Caki2 (cell line): ENCODE data around the gene ACTR3. TPM values are rescaled to one million over a fixed set of nuclear protein-coding genes. Genes with fewer than 3 reads are reported as not detected.
A peak's percentile ranks its signal among the peaks of the same experiment; 100 is the strongest.

Source experiments
- DNase-seq: peaks from one replicate; pipeline ENCODE4 v3.0.0-alpha.2; 2015; ENCODE audit warnings: low read depth
- in situ Hi-C: cut with HindIII; loops from 2 replicates; pipeline ENCODE4 v1.10.0; 2016; ENCODE audit warnings: low sequenced_read_pairs, low pct_unique_long_range_greater_than_20kb, mixed read lengths
- total RNA-seq: library from RNA; depleted of rRNA; stranded (reverse); fragments of >200 nt; shearing (Covaris generic); gene quantifications from 2 replicates; pipeline ENCODE4 v1.2.3, GENCODE V29; 2014; ENCODE audit warnings: low replicate concordance

Gene ACTR3
- total RNA-seq, 1 experiment from 2014 or later: 381 TPM

DNA sequence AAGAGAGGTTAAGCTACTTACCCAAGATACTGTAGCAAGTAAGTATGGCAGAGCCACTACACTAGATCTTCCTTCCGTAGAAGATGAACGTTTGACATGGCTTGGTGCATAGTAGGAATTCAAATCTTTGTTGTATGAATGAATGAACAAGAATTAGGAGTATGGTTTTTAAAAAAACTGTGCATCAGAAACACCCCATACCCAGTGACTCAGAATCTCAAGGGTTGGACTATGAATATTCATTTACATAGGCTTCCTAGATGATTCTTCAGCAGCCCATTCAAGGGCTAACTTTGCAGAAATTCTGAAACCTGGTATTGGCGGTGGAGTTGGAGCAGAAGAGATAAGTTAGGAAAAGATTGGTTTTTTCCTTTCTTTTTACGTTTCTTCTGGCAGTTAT, 5.4 kb downstream of the ACTR3 start:
- DNase-seq: peak; percentile 77
- in situ Hi-C loops: no loop called here

DNA sequence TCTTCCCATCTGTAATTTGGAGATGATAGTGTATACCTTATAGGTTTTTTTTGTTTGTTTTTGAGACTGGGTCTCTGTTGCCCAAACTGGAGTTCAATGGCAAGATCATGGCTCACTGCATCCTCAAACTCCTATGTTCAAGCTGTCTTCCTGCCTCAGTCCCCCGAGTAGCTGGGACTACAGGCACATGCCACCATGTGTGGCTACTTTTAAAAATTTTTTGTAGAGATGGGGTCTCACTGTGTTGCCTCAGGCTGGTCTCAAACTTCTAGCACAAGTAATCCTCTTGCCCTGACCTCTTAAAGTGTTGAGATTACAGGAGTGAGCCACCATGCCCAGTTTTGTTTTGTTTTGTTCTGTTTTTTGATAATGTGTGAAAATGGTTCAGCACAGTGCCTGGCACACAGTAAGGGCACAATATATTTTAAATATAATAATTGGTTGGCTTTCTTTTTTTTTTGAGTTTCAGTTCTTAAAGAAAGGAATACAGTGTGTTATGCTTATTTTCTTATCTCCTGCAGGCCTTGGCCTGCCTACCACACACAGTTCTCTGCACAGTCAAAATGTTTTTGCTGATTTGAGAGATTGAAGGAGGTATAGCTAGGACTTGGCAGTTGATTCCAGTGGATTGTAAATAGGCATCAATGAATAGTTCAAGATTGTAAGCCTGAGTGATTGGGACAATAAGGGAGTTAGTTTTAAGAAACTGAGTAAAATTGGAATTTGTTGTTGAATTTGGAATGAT, 6.1 kb downstream of the ACTR3 start:
- in situ Hi-C loops: no loop called here
- DNase-seq: no peak

DNA sequence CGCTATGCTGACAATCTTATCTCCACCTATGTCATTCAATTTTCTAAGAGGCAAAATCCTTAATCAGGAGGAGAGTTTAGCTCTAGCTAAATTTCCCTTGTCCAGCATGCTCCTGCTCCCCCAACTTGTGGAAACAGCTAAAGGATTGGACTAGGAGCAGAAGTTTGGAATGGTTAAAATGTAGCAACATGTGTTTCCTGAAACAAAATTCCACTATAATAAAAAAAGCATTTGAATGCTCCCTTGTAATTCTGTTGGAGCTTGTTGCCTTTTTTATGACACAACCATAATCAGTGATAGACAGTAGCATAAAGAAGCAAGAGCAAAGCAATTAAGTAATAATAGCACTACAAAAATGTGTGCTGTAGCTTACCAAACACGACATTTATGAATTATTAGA, 6.9 kb downstream of the ACTR3 start:
- in situ Hi-C loops: no loop called here

DNA sequence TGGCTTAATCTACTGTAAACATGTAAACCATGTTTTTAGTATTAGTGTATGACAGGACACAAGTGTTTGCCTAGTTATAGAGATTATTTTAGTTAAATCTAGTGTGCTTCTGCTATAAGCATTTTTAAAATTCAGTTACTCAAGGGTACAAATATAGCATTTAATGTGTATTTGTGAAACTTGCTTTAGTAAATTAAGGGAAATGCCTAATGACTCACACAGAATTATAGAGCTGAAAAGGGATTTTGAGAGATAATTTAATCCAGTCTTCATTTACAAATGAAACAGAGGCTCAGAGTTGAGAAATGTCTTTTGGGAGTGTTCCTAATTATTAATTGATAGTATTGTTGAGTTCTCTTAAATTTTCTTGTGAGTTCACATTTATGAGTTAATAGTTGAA, 8.2 kb downstream of the ACTR3 start:
- DNase-seq: no peak
- in situ Hi-C loops: no loop called here

More for the DNA sequence above, 6.9 kb downstream of the ACTR3 start:
- no peak for DNase-seq

DNA sequence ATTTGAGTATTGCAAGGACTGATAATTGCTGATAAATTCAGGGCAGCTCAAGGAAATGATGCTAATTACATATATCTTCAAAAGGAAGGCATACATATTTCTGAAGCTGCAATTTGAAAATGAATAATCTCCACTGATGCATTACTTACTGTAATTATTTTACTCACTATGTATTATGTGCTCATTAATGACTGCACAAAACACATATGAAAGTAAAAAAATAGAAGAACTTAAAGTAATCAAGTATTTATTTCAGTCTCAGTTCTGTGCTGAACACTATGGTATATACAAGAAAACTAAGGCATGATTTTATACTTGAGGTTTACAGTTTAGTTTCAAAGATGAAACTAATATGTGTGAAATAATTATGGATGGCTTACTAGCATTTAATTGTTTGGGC, 9.3 kb downstream of the ACTR3 start:
- in situ Hi-C loops: no loop called here
- no peak for DNase-seq

DNA sequence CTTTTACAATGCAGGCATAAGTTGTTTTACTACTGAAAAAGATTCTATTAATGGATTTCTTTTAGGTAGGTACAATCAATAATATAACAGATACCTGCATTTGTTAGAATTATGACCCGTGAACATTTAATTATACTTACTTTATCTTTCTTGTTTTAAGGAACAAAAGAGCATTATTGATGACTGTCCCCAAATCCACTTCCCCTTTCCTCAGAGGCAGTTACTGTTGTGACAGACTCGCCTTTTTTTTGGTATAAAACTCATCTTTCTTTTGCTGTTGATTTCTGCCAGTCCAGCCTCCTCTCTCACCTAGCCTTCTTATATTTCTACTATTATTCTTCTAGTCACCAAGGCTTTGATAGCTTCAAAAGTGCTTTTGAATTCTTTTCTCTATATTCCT, 12.1 kb downstream of the ACTR3 start:
- in situ Hi-C loops: no loop called here
- DNase-seq: no peak

DNA sequence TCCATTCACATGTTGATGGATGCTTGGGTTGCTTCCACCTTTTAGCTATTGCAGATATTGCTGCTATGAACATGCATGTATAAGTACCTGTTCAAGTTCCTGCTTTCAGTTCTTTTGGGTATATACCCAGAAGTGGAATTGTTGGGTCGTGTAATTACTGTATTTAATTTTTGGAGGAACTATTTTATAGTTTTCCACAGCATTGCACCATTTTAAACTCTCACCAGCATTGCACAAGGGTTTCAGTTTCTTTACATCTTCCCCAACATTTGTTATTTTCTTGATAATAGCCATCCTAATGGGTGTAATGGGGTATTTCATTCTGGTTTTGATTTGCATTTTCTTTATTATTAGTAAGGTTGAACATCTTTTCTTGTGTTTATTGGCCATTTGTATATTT, 16.0 kb downstream of the ACTR3 start:
- in situ Hi-C loops: no loop called here
- DNase-seq: no peak

DNA sequence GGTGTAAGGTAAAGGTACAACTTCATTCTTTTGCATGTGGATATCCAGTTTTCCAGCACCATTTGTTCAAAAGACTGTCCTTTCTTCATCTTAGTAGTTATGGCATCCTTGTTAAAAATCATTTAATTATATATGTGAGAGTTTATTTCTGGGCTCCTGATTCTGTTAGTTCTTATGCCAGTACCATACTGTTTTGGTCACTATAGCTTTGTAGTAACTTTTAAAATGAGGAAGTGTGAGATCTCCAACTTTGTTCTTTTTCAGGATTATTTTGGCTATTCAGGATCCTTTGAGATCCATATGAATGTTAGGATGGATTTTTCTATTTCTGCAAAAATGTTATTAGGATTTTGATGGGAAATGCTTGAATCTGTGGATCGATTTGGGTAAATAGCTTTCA, 16.8 kb downstream of the ACTR3 start:
- no peak for DNase-seq
- in situ Hi-C loops: no loop called here

DNA sequence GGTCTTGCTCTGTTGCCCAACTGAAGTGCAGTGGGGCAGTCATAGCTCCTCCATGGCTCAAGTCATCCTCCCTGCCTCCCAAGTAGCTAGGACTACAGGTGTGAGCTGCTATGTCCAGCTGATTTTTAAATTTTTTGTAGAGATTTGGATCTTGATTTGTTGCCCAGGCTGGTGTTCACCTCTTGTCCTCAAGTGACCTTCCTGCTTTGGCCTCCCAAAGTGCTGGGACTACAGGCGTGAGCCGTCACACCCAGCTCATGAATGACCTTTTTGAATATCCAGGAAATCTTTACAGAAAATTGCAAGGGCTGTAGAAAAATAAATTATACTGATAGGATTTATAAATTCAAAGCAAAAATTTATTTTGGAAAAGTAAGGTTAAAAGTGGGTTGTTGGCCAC, 17.4 kb downstream of the ACTR3 start:
- no peak for DNase-seq
- in situ Hi-C loops: no loop called here

DNA sequence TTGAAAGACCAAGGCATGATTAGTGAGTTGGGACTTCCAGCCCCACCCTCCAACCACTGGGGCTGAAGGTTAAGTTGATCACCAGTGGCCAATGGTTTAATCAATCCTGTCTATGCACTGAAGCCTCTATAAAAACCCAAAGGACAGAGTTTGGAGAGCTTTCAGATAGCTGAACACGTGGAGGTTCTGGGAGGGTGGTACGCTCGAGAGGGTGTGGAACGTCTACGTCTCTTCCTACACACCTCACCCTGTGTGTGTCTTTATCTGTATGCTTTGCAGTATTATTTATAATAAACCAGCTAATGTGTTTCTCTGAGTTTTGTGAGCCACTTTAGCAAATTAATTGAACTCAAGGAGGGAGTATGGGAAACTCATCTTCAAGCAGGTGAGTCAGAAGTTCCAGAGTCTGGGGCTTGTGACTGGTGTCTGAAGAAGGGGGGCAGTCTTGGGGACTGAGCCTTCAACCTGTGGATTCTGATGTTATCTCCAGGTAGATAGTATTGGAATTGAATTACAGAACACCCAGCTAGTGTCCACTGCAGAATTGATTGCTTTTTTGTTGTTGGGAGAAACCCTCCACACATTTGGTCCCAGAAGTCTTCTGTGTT, 20.3 kb downstream of the ACTR3 start:
- DNase-seq: peak; percentile 68
- in situ Hi-C loops: no loop called here

DNA sequence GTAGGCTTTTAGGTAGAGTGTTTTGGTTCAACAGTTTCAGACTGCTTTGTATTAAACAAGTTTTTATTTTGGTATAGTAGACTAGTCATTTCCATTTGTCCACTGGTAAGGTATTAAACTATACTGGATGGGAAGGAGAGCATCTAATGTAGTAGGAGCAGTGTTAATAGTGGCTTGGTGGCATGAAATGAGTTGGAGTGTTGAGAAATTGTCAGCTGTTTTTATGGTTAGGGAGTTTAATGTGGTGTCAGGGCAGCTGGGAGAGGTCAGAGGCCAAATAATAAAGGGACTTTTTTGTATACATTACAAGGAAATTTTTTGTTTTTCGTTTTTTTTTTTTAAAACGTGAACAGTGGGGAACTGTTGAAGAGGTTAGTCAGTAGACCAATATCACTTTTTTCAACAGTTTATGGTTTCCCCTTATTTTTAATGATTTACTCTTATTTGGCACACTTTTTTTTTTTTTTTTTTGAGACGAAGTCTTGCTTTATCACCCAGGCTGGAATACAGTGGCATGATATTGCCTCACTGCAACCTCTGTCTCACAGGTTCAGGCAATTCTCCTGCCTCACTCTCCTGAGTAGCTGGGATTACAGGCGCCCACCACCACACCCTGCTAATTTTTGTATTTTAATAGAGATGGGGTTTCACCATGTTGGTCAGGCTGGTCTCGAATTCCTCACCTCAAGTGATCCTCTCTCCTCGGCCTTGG, 21.2 kb downstream of the ACTR3 start:
- peak; percentile 84 for DNase-seq
- in situ Hi-C loops: no loop called here

DNA sequence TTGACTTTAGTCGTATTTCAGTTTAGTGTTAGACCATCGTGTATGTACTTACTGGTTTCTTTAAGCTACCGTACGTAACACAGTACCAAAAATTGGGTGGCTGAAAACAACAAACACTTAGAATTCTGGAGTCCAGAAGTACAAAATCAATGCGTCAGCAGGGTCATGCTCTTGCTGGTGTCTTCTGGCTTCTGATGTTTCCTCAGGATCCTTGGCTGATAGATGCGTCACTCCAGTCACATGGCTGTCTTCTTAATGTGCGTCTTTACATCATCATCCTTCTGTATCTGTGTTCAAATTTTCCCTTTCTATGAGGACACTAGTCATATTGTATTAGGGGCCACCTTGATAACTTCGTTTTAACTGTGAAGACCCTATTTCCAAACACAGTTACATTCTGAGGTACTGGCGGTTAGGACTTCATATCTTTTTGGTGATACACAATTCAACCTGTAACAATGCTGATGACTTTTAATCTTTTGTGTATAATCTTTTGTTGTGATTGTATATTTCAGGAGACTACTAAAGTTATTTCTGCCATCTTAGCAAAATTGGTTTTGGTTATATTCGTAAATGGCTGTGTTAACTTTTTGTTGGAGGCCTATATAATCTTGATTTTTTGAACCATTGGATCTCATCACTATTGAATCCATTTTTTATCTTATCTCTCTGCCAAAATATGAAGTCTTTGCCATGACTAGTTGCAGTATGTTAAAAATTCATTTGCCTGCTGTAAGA, 25.4 kb downstream of the ACTR3 start:
- in situ Hi-C loops: no loop called here
- DNase-seq: no peak

DNA sequence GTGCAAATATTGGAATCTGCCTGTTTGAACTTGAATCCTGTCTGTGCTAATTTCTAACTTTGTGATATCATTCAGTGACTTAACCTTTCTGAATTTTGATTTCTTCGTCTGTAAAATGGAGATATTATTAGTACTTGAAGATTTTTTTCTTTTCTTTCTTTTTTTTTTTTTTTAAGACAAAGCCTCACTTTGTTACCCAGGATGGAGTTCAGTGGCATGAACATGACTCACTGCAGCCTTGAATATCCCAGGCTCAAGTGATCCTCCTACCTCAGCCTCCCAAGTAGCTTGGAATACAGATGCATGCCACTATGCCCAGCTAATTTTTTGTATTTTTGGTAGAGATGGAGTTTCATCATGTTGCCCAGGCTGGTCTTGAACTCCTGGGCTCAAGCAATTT, 28.3 kb downstream of the ACTR3 start:
- DNase-seq: no peak
- in situ Hi-C loops: no loop called here

DNA sequence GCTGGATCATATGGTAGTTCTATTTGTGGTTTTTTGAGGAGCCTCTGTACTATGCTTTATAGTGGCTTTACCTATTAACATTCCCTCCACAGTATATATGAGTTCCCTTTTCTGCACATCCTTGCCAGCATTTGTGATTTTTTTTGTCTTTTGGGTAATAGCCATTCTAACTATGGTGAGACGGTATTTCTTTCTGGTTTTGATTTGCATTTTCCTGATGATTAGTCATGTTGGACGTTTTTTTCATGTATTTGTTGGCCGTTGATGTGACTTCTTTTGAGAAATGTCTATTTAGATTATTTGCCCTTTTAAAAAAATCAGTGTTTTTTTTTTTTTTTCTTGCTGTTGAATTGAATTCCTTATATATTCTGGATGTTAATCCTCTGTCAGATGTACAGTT, 31.1 kb downstream of the ACTR3 start:
- no peak for DNase-seq
- in situ Hi-C loops: no loop called here

DNA sequence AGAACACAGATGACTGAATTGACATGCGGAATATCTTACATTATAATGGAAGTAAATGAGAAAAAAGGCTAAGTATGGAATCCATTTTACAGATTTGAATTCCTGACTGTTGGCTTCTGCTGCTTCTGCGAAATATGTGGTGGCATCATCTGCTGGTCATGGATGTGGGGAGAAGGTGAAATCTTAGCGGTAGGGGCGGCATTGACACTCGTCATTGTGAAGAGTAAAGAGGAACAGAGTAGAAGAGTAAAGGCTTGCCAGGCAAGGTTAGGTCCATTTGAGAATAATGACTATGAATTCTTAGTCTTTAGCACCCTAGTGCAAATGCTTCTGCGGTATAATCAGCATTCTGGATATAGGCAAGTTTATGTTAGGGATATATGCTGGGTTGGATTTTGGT, 32.4 kb downstream of the ACTR3 start:
- in situ Hi-C loops: no loop called here

DNA sequence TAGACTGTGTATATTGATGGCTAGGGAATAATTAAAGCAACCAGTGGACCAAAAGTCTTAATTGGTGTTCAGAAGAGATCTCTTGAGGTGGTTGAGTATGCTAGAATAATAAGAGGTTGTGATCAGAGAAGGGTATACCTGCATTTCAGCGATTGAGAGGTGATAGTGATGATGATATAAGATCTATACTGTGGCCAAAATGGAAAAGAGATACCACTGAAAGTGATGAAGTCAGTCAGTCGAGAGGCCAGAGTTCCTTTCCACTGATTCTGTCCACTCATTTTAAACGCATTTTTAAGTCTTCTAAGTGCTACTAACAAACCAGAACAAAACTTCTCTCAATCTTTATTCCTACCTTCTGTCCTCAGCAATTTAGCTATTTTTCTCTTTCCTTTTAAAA, 32.9 kb downstream of the ACTR3 start:
- in situ Hi-C loops: no loop called here
- no peak for DNase-seq

More for the DNA sequence above, 32.4 kb downstream of the ACTR3 start:
- no peak for DNase-seq

DNA sequence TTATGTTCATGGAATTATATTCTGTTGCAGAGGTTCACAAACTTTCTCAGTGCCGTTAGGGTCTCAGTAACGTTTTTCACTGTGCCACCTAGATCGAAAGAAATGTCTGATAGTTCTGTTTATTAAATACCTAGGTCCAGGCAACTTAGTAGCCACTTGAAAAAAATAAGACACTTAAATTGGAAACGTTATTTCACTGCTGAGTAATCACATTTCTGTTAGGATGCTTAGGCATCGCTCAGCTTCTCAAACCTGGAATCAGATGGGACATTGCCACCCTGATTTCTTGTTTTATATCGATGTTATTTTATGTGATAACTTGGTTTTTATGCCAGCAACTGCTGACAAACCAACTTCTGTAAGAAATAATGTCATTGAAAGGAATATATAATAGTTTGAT, 36.0 kb downstream of the ACTR3 start:
- in situ Hi-C loops: no loop called here
- no peak for DNase-seq

DNA sequence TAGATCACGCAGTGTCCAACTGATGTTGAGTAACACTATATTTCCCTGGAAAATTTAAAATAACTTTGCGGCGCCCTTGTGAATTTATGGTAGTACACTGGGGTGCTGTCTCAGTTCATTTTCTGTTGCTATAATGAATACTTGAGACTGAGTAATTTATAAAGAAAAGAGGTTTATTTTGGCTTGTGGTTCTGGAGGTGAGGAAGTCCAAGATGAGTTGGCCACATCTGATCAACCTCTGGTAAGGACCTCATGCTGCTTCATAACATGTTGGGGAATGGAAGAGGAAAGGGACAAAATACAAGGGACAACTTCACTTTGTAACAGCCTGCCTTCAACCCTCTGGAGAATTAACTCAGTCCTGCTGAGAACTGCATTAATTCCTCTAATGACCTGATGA, 36.4 kb downstream of the ACTR3 start:
- DNase-seq: no peak
- in situ Hi-C loops: no loop called here

DNA sequence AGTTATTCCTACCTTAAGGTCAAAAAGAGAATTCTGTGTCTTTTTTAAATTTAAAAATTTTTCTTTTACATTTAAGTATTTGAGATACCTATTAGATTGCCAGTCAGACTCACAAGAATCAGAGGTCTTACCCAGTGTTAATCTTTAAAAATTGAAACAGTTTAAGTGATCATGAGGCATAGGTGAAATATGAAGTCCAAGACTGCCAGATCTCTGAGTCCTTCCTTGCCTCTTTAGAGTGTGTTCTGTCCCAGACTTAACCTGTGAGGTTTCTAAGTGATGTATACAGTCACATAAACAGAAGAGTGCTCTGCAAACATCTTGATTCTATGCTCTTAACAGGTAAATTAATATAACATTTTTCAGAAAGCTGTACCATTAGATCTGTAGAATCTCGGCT, 40.6 kb downstream of the ACTR3 start:
- in situ Hi-C loops: no loop called here
- no peak for DNase-seq
